Measurements from ENCODE around the gene PRICKLE2.

Gene PRICKLE2

DNA sequence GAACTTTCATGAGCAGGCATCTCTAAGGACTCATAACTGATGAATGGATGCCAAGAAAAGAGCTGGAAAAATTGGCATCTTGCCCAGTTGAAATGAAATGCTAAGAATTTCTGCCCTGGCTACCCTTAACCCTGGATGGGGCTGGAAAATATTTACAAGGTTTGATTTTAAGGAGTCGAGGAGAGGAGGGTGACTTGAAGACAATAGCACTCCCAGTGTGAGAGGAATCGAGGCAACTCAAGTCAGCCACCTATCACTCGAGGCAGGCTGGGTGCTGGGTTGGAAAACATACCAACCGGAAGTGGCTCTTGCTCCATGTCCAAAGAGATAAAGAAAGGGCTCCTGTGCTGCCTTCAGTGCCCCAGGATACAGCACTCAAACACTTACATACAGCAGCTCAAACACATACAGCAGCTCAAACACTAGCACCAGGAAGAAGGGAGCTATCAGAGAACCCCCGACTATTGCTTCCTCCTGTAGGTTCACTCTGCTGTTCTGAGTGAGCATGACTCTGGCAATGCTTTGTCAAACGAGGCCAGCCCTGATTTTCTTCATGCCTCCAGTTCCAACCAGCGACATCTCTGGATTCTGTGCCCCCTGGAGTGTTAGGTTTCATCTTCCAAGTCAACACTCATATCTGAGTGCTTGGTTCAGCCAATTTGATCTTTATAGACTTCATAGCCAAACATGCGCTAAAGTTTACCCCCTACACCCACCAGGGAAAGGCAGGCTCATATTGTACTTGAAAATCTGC is 4.9 kb downstream of the PRICKLE2 start:
- no peak for DNase-seq (ENCODE audit: low read depth)

DNA sequence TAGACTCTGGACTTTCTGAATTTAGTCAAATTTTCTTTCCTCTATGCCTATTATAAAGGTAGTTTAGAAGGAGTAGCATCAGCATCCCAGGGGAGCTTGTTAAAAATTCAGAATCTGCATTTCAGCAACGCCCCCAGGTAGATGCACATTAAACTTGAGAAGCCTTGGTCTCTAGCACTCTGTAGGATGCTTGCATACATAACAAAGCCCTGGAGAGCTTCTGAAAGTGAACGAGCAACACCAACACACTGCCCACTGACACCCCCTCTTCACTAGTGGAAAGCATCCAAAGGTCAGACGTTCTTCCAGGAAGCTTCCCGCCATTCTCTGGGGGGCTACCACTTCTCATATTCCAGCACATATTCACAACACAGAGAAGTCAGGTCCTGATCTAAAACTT is 6.5 kb downstream of the PRICKLE2 start:
- DNase-seq (ENCODE audit: low read depth), result no peak

DNA sequence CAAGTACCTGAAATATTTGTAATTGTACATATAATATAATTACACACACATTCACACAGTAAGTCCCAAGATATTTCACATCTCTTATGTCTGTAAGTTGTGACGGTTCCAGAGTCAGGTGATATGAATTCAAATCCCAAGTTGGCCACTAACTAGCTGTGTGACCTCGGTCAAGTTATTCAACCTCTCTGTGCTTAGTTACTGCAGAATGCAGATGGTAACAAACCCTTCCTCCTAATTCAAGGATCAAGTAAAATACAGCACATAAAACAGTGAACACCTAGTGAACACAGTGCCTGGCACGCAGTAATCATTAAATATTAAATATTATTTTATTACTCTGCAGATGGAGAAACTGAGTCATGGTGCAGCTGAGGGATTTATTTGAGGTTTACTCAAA is 6.9 kb downstream of the PRICKLE2 start:
- DNase-seq (ENCODE audit: low read depth), result no peak

DNA sequence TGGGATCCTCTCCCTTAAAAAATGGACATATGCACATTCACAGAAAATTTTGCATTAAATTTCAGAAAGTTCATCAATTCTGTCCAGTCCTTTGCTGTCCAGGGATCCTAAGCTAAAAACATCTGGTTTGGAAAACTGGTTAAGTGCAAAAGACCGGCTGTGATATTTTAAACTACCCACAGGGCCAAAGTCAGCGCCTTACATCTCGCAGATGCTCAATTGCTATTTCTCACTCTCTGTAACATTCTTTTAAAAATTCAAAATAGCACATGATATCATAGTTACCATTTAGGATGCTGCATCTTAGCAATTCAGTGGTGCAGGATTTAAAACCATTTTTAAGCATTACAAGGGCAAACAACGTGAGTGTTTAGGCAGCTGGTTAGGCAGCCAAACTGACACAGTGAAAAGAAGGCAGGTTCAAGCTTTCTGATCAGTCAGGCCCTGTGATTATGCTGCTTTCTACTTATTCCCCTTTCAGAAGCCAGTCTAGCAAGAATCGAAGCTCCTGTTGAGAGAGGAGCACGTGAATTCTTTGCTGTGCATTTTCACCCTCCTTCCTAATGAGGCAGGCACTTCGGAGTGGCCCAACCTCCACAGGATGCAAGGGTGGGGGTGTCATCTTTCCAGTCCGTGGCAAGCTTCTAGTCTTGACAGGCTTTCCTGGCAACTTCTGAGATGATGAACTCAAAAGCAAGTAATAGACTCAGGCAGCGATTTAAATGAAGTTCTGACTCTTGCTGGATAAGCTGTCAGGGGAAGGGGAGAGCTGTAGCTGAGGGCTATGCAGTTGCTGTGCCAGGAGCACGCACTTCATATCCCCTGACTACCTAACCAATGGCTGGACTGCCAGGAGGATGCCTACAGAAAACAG is 8.8 kb downstream of the PRICKLE2 start:
- no peak for DNase-seq (ENCODE audit: low read depth)

DNA sequence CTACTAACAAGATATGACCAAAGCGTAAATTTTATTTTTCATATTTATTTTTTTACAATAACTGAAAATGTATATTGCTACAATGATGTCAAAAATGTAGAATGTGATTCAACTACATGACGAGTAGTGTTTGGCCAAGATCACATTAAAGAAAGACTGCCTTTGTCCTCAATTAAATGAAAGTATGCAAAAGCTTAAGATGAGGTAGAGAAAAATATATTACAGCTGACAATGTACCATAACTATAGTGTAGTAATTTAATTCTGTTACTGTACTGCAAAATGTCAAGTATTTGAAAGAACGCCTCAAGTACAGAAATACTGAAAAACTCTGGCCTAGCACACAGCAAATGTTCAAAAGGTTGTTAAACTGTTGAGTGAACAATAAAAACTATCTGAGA is 9.7 kb downstream of the PRICKLE2 start:
- DNase-seq (ENCODE audit: low read depth), result no peak

DNA sequence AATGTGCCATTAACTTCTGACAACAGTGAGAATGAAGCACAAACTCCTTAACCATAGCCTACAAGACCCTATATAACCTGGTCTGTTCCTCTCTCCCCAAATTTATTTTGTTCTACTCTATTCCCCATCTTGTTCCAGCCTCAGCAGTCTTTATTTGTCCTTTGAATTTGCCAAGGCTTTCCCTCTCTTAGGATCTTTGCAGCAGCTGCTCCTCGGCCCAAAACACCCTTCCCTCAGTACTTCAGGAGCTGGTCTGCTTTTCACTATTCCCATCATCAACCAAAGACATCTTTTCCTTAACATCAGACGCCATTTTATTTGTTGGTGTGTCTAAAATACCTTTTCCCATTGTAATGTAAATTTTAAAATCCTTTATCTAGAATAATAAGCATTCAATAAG is 10.2 kb downstream of the PRICKLE2 start:
- DNase-seq (ENCODE audit: low read depth), result no peak

DNA sequence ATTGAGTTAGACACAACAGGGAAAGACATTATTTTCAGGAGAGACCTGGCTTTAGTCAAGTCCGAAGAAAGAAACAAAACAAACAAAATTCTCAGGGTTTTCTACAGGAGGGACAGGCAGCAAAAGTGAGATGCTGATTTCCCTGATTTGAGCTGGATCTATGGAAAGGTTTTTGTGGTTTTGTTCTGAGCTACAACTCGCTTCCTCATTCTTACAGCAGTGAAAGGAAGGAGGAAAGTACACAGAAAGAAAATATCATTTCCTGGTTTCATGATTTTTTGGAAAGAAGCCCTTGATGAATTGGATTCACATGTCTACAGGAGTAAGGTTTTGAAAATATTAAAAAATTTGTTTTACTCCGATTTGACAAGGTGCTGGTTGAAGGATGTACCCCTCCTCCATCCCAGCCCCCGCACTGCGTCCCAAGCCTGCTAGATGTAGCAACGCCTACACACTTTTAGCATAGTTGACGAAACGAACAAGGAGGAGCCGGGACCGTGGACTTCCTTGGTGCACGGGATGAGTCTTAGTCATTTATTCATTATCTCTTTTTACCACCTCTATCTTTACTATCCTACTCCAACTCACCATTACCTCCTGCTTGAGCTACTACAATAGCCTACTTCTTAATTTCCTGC is 10.8 kb downstream of the PRICKLE2 start:
- DNase-seq (ENCODE audit: low read depth), result no peak

DNA sequence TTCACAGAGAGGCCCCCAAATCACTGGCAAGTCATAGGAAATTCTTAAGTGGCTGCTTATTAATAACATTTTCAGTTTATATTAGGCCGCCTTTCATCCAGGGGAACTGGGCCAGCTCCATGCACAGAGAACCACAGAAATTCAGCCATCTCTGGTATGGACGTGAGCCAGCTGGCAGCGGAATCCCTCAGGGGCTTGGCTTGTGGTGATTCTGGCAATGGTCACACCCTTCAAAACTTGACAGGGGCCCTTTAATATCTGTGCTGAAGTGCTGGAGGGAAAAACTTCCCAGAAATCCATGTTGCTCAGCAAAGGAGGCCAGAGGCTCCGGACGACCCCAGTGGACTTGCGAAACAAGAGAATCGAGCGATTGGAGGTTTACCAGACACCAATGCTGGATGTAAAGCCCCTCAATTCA is 11.3 kb downstream of the PRICKLE2 start:
- no peak for DNase-seq (ENCODE audit: low read depth)

DNA sequence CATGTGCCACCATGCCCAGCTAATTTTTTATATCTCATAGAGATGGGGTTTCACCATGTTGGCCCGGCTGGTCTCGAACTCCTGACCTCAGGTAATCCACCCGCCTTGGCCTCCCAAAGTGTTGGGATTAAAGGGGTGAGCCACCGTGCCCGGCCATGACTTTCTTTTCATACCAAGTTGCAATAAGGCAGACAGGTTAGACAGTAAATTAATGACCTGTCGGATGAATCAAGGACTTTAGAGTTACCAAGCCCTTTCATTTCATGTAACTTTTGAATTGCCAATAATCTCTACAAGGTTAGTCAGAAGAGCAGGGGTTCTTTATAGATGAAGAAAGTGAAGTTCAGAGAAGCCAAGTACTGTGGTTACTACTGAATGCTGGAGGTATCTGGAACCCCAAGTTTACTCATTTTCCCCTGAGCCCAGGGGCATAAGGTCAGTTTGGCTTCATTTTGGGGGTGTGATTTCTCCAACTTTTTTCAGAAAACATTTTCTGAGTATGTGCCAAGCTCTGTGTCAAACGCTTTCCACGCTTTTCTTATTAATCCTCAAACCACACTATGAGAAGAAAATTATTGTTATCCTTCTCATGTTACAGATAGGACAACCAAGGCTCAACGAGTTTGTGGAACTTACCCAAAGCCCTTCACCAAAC is 11.9 kb downstream of the PRICKLE2 start:
- no peak for DNase-seq (ENCODE audit: low read depth)

DNA sequence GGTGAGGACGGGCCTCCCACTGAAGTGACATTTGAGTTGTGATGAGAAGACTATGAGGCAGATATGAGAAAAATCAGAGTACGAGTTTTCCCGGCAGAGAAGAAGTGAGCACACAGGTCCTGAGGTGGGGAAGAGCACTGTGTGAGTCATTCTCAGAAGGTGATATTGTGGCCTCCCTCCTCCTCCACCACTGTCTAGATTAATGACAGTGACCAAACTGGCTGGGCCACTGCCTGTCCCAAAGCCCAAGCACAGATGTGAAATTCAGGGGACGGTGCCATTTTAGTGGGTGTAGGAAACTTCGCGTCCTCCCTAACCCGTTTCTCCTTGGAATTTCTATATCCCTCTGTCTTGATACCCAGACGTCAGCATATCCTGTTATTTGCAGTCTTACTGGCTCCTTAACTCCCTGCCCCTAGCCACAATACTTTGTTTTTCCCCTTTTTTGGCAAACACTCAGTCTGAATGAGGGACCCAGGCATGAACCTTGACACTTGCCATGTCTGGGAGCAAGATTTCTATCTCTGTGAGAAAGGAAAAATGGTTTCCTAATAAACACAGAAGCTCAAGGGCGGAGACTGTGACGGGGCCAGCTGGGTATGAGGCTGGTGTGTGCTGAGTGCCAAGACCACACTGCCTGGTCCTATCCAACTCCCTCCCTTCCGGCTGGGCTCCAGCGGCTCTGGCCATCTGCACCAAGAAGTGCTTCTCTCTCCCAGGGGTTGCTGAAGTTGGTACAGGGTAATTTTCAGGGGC is 15.2 kb downstream of the PRICKLE2 start:
- DNase-seq (ENCODE audit: low read depth), result no peak

DNA sequence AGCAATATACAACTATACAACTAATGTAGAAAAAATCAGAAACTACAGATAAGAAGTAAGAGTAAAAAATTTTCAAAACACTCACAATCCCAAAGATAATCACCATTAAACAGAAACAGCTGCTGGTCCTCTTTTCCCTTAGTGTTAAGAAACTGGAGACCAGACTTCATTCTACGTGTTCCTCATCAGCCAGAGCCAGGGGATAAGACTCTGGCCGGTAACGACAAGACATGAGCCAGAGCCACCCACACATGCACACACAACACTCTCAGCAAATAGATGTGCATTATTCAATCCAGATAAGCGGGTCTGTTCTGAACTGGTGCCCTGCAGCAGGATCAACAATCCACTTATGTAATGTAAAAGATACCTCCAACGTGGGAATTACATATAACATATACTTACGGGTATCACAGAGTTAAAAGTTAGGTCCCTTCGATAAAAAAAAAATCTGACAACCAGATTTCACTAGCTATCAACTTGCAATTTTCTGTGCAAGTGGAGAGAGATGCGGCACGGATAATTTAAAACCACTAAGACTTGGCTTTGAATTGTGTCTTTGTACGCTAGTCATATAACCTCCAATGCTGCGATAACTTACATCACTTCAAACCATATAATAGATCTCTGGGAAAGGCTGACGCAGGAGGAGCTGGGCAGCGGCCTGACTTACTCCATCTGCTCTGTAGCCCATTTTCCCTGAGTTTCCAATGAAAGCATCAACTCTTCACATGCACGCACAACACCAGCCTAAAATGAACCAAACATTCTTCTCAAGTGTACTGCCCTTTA is 17.8 kb downstream of the PRICKLE2 start:
- no peak for DNase-seq (ENCODE audit: low read depth)

DNA sequence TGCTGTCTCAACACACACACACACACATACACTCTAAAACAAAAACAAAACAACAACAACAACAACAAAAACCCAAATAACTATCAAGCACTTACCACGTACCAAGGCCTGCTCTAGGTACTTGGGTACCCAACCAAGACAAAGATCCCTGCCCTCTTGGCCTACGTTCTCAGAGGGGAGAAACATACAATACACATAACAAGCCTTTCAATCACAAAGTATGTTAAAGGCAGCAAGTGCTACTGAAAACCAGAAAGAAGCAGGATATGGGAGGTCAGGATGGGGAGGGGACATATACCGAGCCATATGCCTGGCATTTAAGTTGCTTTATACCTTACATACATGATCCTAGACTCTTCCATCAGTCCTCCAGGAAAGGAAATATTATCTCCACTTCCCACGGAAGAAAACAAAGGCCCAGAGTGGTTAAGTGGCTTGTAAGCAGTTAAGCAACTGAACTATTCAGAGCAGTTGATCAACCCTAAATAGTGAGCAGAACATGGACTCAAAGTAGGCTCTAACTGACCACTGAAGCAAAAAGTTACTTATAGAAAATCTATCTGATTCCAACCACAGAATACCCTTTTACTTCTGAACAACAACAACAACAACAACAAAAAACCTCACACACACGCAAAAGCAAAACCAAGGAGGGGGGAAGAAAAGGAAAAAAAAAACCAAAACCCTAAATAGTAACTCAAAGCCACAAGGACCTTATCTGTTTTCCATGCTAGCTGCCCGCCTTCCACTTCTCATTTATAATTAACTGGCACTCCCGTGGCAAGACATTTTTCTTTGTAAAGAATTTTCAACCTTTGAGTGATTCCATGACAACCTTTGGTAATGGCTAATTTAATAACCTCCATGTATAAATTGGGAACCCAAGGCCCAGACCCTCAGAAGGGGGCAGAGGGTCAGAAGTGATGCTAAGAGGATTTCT is 21.0 kb downstream of the PRICKLE2 start:
- no peak for DNase-seq (ENCODE audit: low read depth)

DNA sequence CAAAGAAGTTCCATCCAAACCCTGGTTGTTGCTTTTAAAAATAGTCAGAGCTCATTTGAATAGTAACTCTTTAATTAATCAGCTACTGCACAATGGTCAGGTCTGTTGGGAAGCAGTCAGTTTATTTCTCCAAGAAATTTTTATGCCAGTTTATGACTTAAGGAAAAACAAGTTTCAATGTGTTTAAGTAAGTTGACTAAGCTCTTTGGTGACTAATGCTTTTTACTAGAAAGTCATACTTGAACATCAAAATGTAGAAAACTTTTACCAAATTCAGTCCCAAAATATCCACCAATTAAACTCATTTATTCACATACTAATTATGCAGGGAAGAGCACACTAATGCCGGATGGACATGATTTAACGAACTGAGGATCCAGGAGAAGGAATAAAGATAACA is 22.1 kb downstream of the PRICKLE2 start:
- no peak for DNase-seq (ENCODE audit: low read depth)

DNA sequence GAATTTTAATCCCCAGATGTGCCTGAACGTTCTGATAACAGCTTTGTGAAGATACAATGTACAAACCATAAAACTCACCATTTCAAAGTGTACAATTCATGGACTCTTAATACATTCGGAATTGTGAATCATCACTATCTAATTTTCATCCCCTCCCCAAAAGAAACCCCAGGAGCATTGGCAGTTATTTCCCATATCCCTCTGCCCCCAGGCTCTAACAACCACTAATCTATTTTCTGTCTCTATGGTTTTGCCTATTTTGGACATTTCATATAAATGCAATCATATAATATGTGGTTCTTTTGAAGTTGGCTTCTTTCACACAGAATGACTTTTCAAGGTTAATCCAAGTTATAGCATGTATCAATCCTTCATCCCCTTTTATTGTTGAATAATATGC is 25.3 kb downstream of the PRICKLE2 start:
- DNase-seq (ENCODE audit: low read depth), result no peak

DNA sequence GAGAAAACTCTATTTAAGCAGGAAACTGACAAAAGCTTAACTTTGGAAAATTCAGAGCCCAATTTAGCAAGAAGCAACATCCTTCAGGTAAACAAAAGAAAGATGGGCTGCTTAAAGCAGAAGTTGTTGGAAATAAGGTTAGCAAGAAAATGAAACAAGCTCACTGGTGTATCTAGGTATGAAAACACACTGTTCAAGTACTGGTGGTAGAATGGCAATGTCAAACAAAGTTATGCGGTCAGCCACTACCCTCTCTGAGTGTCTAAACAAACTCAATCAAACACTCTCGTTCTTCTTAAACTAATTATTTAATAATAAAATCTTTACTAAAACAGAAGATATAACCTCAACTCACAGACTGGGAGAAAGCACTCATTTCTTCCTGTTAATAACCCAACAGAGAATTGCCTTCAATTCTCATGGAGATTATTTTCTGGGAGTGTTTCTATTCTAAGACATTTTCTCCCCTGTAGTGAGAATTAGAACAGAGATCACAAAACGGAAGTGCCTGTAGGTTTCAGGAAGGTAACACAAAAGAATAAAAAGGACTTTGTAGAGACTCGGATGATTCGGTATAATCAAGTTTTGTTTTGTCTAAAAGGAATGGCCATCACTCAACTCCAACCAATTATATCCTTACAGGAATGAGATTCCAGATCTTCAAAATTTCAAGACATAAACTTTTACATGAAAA is 28.9 kb downstream of the PRICKLE2 start:
- no peak for DNase-seq (ENCODE audit: low read depth)

DNA sequence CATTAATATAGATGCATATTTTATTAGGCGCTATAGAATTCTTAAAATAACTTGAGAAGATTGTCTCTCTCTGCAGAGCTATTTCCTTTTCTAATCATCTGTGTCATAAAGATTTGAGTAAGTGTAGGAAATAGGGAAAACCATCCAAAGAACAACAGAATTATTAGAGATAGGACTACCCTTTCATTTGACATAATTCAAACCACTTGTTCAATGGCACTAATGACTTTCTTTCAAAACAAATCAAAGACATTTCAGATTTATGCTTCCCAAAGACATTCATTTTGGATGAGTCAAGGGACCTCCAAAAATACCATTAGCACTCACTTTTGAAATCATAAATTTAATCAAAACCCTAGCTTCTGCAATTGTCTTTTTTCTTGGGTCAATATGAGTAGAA is 29.5 kb downstream of the PRICKLE2 start:
- DNase-seq (ENCODE audit: low read depth), result no peak

DNA sequence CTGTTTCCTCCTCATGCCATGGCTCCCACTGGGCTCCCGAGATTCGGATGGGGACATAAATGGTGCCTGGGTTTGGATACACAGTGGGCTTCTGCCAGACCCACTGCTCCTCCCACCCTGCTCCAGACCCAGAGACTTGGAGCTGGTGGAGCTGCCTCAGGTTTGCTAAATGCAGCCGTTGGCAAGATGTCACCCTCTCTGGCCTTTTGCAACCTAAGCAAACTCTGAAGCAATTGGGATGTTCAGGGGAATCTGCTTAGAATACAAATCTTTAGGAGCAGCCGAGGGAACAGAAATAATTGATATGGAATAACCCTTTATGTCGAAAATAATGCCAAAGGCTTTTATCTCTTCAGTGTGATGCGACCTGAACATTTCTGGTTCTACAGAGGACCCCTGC is 33.4 kb downstream of the PRICKLE2 start:
- DNase-seq (ENCODE audit: low read depth), result no peak

DNA sequence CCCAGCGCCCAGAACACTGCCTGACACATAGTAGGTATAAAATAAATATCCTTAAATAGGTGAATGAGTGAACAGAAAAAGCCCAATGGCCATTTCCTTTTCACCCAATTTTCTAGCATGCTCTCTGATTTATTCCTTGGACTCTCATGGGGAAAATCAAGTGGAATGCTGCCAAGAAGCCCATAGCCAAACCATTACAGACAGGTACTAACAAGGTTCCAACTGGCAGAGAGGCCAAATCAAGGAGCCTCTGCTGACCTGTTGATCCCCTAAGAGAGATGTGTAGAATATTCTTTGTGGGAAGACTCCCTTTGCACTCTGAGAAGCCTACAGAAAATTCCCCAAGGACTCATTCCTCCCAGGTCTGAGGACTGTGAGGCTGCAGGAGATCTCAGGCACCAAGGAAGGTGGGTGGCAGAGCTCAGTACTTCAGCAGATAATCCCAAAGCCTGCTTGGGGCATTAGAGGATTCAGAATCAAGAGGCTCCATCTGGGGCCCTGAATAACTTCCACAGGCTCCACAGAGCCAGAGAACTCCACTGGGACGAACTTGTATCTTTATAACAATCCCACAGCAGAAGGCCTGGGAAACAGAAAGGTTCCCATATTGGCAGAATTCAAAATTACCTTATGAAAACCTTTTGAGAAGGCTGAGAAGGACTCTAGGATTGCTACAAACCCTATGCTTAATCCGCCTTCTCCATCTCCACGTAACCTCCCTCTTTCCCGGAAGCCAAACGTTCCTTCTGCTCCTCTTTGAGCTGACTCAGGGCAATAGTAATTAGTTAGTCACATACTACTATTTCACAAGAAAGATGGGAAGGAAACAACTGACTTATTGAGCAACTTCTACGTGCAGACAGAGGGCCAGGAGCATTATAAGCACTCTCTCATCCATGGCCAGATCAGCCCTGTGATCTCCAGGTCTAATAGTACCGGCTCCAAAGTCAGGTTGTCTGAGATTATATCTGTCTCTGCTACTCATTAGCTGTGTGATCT is 34.5 kb downstream of the PRICKLE2 start:
- no peak for DNase-seq (ENCODE audit: low read depth)
